ENCODE measurements around the gene SETD3. TPM values are rescaled to one million over a fixed set of nuclear protein-coding genes. Genes with fewer than 3 reads are reported as not detected.

The SETD3 gene
- total and polyA plus RNA-seq, 2 of the 8 experiments (the other 6 are each of a cell fraction or from before 2014, with no cell fraction given) = 24.0 to 64.0 TPM

DNA sequence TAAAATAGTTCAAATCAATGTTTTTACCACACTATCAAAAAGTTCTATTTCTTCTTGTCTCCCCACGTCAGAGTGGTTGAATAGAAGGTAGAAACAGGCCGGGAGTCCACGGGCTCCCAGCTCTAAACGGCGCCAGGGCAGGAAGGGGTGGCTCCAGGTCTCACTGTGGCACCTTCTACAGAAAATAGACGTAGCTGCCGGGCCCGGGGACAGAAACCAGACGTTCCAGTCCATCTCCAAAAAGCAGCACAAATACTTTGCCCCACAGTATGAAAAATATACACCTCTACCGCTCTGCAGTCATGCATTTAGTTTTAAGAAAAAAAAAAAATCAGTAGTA lies 31.4 kb upstream of the SETD3 start (continued):
- TF ChIP-seq SRF (IDR thresholded peaks at IDR 0.05; ENCODE audit: low read depth, low read length) (no peak), BRCA1 (IDR thresholded peaks at IDR 0.05; ENCODE audit: low read depth, low read length) (no peak)

Data from H1 (cell line).